MCF 10A (cell line): ENCODE measurements around the gene ENTHD1. TPM values are rescaled to one million over a fixed set of nuclear protein-coding genes. Genes with fewer than 3 reads are reported as not detected.

Experiments used
- BruUV-seq: library from RNA; stranded (reverse); fragments of 400-500 nt; replicated peaks from 2 replicates; lab custom pipeline; 2021; lab: Mats Ljungman, UMichigan
- CTCF ChIA-PET: fragments of 300-600 bp; sonication (Branson Sonifier 250); formaldehyde crosslinking; extraction: SDS; loops from one replicate; lab custom pipeline; 2021; ENCODE audit warnings: antibody characterized with exemption, inconsistent platforms; lab: Yijun Ruan, JAX
- POLR2A ChIA-PET: fragments of 300-600, 350-650 bp; sonication (Branson Sonifier 250); formaldehyde crosslinking; extraction: SDS; loops from one replicate; lab custom pipeline; 2020; ENCODE audit warnings: antibody characterized with exemption, inconsistent platforms; lab: Yijun Ruan, JAX
- DNase-seq: peaks from one replicate; pipeline ENCODE4 v3.0.0-alpha.2; 2018; ENCODE audit not compliant: unreplicated experiment
- H3K27ac Mint-ChIP-seq: one replicate; pipeline ENCODE4 v1.8.0; 2022; ENCODE audit warnings: mild to moderate bottlenecking, low read depth, mixed read lengths; ENCODE audit not compliant: unreplicated experiment
- H3K27me3 Mint-ChIP-seq: one replicate; pipeline ENCODE4 v1.8.0; 2022; ENCODE audit warnings: mixed read lengths; ENCODE audit not compliant: insufficient read depth, unreplicated experiment
- H3K36me3 Mint-ChIP-seq: one replicate; pipeline ENCODE4 v1.8.0; 2022; ENCODE audit warnings: mild to moderate bottlenecking, moderate library complexity, mixed read lengths; ENCODE audit not compliant: insufficient read depth, unreplicated experiment
- H3K4me1 Mint-ChIP-seq: one replicate; pipeline ENCODE4 v1.8.0; 2022; ENCODE audit warnings: mixed read lengths; ENCODE audit not compliant: insufficient read depth, unreplicated experiment
- H3K4me3 Mint-ChIP-seq: one replicate; pipeline ENCODE4 v1.8.0; 2022; ENCODE audit warnings: mild to moderate bottlenecking, moderate library complexity, mixed read lengths; ENCODE audit not compliant: unreplicated experiment
- H3K9me3 Mint-ChIP-seq: one replicate; pipeline ENCODE4 v1.8.0; 2022; ENCODE audit warnings: mixed read lengths; ENCODE audit not compliant: unreplicated experiment
- CTCF ChIP-seq: fragments of 200-600 bp; IDR thresholded peaks from one replicate; pipeline ENCODE4 v1.8.0; 2022; ENCODE audit warnings: antibody characterized with exemption, mild to moderate bottlenecking; ENCODE audit not compliant: unreplicated experiment
- intact Hi-C: fragments of 100-400 bp; cut with micrococcal nuclease; formaldehyde crosslinking; loops from 2 replicates; pipeline ENCODE4 v1.14.1; 2022
- total RNA-seq: library from RNA; stranded (reverse); gene quantifications from 2 replicates; pipeline ENCODE4 v1.2.3, GENCODE V29; 2022

ENTHD1 gene
- total RNA-seq, 1 experiment from 2014 or later: not detected

GRCh38 chr22:39745789-39746188 lies 147.8 kb downstream of the ENTHD1 start:
- Mint-ChIP-seq H3K27ac (no peak overlapping the region), H3K4me3 (no peak overlapping the region), H3K27me3 (peaks cover 63% of the 10 kb centered on the region), H3K36me3 (no peaks in the 10 kb centered on the region), H3K9me3 (no peaks in the 10 kb centered on the region), H3K4me1 (no peaks in the 10 kb centered on the region)
- ChIA-PET POLR2A (no interaction called here), CTCF (interaction anchor here (1.0 kb wide), 1 partner anchor 8 kb away, joined by 3 read pairs; no protein-coding TSS in a partner anchor)
- no TSS peak for BruUV-seq
- intact Hi-C loops: no loop called here
- TF ChIP-seq CTCF: no peak
- DNase-seq: no peak

GRCh38 chr22:39744353-39744752 lies 149.2 kb downstream of the ENTHD1 start:
- no peaks in the 10 kb centered on the region for H3K36me3 Mint-ChIP-seq
- no peak for TF ChIP-seq CTCF
- intact Hi-C loops: no loop called here
- BruUV-seq: no TSS peak
- no peak overlapping the region for H3K27ac Mint-ChIP-seq
- peaks cover 54% of the 10 kb centered on the region for H3K27me3 Mint-ChIP-seq
- no peak overlapping the region for H3K4me3 Mint-ChIP-seq
- CTCF ChIA-PET: no interaction called here
- DNase-seq: no peak
- H3K9me3 Mint-ChIP-seq: no peaks in the 10 kb centered on the region
- POLR2A ChIA-PET: interaction anchor here (1.6 kb wide), 1 partner anchor 13 kb away, joined by 3 read pairs; no protein-coding TSS in a partner anchor
- H3K4me1 Mint-ChIP-seq: no peaks in the 10 kb centered on the region

- H3K27ac Mint-ChIP-seq: no peak overlapping the region
- H3K27me3 Mint-ChIP-seq: peaks cover 54% of the 10 kb centered on the region
- no TSS peak for BruUV-seq
- DNase-seq: no peak
- intact Hi-C loops: no loop called here
- H3K9me3 Mint-ChIP-seq: no peaks in the 10 kb centered on the region
- no peaks in the 10 kb centered on the region for H3K36me3 Mint-ChIP-seq
- POLR2A ChIA-PET: interaction anchor here (1.6 kb wide), 1 partner anchor 13 kb away, joined by 3 read pairs; no protein-coding TSS in a partner anchor
- H3K4me1 Mint-ChIP-seq: no peaks in the 10 kb centered on the region
- CTCF ChIA-PET: no interaction called here
- no peak for TF ChIP-seq CTCF
- H3K4me3 Mint-ChIP-seq: no peak overlapping the region
These were observed 149.6 kb downstream of the ENTHD1 start for GRCh38 chr22:39743935-39744334.

- no peak for TF ChIP-seq CTCF
These were observed 154.1 kb downstream of the ENTHD1 start for GRCh38 chr22:39739338-39740027.

More at GRCh38 chr22:39739338-39740027, 154.1 kb downstream of the ENTHD1 start:
- intact Hi-C loops: no loop called here
- H3K4me3 Mint-ChIP-seq: no peak overlapping the region
- CTCF ChIA-PET: interaction anchor here (0.9 kb wide), 1 partner anchor 22 kb away, joined by 3 read pairs; no protein-coding TSS in a partner anchor
- no peak for DNase-seq
- peaks cover 64% of the 10 kb centered on the region for H3K27me3 Mint-ChIP-seq
- no peaks in the 10 kb centered on the region for H3K4me1 Mint-ChIP-seq
- no peak overlapping the region for H3K27ac Mint-ChIP-seq
- no peaks in the 10 kb centered on the region for H3K36me3 Mint-ChIP-seq
- POLR2A ChIA-PET: interaction anchor here (0.8 kb wide), 1 partner anchor 9 kb away, joined by 3 read pairs; no protein-coding TSS in a partner anchor
- no TSS peak for BruUV-seq
- H3K9me3 Mint-ChIP-seq: no peaks in the 10 kb centered on the region
